HG02840 (cell line): Measurements from ENCODE around the gene ZNF205.
"Not testable (repeated sequence)": the region's sequence is repeated elsewhere in the genome, so short reads cannot be mapped to it uniquely, and the experiment has no call there.

Experiments used
- ATAC-seq: cut with Tn5 transposase; IDR thresholded peaks from one replicate; pipeline ENCODE4 v1.9.1; 2021; ENCODE audit warnings: mild to moderate bottlenecking, moderate library complexity, moderate number of reproducible peaks; ENCODE audit not compliant: unreplicated experiment, low FRiP score

ZNF205 gene

DNA sequence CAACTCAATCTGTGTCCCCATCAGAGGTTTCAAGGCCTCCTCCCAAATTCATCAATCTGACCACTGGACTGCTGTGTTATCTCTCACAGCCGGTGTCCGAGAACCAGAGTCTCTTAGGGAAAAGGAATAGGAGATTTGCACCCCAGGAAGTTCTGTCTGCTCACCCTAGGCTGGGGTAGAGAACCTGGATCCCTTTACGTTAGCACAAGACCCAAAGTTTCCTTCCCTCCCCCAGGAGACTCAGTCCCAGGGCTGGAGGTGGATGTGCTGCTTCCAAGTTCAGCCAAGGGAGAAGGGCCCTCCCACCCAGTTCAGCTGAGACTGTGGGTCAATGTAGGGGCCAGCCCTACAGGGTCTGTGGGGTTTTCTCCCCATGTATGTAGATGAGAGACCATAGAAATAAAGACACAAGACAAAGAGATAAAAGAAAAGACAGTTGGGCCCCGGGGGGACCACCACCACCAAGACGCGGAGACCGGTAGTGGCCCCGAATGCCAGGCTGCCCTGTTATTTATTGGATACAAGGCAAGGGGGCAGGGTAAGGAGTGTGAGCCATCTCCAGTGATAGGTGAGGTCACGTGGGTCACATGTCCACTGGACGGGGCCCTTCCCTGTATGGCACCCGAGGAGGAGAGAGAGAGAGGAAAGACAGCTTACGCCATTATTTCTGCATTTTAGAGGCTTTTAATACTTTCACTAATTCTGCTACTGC is 52.9 kb downstream of the ZNF205 start:
- ATAC-seq = no peak

DNA sequence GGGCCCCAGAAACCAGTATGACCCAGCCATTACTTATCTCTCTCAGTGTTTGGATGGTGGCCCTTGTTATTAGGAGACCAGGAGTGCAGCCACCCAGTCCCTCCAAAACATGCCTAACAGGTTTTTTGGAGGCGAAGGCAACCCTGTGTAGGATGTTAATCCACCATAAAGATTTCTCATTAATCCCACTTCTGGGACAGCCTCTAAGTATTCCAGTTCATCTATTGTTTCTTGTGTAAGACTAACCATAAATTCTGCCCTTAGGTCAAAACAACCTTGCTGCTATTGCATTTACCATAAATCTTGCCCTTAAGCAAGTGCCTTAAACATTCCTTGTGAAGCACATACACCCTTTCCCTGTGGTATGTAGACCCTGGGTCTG is 54.1 kb downstream of the ZNF205 start:
- ATAC-seq = no peak

DNA sequence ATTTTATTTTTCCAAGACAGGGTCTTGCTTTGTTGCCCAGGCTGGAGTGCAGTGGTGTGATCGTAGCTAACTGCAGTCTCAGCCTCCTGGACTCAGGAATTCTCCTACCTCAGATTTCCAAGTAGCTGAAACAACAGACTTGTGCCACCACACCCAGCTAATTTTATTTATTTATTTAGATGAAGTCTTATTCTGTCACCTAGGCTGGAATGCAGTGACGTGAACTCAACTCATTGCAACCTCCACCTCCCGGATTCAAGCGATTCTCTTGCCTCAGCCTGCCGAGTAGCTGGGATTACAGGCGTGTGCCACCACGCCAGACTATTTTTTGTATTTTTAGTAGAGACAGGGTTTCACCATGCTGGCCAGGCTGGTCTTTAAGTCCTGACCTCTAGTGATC is 56.3 kb downstream of the ZNF205 start:
- not testable (repeated sequence) for ATAC-seq
